NCI-H1092 treated with DMSO at 0.1 percent for 48 hours (cell line): ENCODE measurements around the gene TMEM255B.
"Not testable (repeated sequence)": the region's sequence is repeated elsewhere in the genome, so short reads cannot be mapped to it uniquely, and the experiment has no call there.

Source experiments
- DNase-seq: peaks from one replicate; lab custom pipeline; 2025; lab: John Stamatoyannopoulos, UW

Gene TMEM255B

DNA sequence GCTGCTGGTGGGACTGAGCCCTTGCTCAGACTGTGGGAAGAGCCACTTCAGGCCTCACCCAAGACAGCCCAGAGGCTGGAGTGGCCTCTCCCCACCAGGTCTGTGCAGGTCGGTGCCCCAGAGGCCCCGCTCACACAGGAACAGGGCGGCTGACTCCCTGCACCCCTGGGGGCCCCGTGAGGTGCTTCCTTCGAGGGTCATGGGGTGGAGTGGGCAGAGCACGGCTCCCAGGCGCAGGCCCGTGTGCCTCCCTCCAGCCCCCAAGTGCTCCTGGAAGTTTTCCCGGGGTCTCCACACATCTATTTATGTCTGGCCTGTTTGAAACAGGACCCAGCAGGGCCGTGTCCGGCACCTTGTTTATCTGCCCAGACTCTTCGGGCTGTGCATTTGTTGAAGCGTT, 9.5 kb upstream of the TMEM255B start:
- no peak for DNase-seq

- DNase-seq: no peak
Measured at GRCh38 chr13:113749967-113750366, 9.1 kb upstream of the TMEM255B start.

- no peak for DNase-seq
Measured at GRCh38 chr13:113750554-113751399, 8.2 kb upstream of the TMEM255B start.

DNA sequence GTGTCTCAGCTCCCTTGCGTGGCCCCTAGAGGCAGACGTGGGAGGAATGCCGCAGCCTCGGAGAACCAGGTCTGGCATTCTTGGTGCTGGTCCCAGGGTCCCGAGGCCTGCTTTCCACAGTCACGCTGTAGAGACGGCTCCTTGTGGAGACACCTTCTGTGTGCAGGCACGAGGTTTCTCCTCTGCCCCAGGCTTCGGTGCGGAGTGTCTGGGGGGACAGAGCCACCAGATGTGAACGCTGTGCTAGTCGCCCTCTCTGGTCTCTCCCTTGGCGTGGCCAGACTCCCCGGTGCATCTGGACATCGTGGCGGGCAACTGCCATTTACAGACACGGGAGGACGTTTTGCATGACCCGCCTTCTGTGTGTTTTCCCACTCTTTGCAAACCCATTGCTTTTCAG, 7.5 kb upstream of the TMEM255B start:
- no peak for DNase-seq

GRCh38 chr13:113752211-113752986, 6.6 kb upstream of the TMEM255B start:
- not testable (repeated sequence) for DNase-seq

DNA sequence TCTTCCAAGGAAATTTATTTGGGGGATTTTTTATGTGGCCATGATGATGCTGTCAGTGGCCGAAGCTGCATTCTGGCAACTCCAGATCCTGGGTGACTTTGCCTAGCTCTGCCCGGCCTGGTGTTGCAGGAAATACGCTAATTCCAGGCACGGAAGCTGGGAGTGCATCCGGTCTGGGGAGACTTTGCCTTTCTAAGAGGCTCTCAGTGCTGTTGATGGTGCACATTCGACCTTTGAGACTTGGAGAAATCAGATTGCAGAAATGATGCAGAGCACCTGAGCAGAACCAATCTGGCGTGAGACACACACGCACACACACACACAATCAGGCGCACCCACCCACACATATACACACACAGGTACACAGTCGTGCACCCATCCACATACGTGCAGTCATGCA, 5.9 kb upstream of the TMEM255B start:
- DNase-seq: no peak

GRCh38 chr13:113754242-113754641, 4.8 kb upstream of the TMEM255B start:
- DNase-seq: no peak

DNA sequence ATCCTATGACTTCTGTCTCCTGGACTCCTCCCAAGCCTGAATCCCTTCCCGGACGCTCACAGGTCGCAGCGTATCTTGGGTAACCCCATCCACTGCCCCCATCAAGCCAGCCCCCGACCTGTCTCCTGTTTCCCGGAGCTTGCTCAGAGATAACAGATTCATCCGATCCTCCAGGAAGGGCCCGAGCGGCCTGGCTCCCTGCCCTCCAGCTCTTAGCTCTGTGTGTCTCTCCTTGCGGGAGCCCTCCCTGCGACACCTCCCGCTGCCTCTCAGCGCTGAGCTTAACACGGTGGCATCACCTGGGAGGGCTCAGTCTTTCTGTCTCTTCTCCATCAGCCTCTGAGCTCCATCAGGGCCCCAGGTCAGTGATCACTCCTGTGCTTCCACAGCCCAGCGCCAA, 4.3 kb upstream of the TMEM255B start:
- DNase-seq: no peak

GRCh38 chr13:113756441-113757097, 2.5 kb upstream of the TMEM255B start:
- DNase-seq: no peak

DNA sequence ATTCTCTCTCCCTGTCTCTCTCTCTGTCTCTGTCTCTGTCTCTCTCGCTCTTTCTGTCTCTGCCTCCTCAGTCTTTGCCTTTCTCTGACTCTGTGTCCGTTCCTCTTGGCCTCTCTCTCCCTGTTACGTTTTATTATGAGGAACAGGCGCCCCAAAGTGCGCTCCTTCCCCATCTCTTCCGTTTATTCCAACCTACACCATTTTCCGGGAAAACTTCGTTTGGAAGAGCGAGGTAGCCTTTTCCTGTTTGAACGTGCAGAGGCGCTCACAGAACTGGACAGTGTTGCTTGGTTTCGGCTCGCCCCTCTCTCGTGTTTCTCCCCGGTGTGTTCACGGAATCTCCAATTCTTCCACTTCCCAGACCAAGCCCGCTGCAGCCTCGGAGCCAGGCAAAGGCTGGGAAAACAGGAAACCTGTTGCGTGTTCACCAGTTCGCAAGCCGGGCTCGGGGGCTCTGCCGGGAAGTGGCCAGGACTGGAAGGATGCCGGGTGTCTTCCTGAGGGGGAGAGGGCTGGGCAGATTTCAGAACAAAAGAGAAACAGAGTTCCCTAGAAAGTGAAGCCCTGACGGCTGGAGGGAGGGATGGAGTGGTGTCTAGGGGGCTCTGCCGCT, 605 bp downstream of the TMEM255B start:
- peak; percentile 48 for DNase-seq

DNA sequence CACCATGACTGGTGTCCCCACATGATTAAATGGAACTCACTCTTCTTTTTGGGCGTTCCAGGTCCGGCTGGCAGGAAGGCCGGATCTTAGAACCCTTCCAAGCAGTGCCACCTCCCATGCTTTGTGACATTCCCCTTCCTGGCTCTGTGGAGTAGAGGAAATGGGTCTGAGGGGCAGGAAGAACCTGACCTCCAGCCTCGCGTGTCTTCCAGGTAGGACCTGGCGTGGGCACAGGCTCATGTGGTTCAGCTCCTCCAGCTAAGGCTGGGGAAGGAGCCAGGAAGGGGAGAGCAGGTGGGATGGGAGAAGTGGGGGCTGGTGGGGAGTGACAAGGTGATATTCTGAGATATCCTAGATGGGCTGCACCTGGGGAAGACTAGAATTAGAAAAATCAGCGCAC, 2.1 kb downstream of the TMEM255B start:
- DNase-seq: no peak

DNA sequence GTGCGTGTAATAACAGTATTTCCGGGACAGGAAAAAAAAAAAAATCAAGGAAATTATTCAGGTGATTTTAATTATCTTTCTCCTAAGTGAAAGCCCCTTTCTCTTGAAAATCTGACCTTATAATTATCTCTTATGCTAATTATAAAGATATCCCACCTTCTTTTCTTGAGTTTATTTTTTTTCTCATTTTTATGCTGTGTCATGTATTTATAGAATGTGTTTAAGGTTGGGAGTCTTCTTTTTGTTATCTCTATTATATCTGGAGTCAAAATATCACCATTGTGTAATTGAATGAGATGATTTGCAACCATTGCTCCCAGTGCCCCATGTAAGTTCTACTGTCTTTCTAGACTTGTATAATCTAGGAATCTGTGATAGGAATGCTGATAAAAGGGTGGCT, 3.0 kb downstream of the TMEM255B start:
- DNase-seq: no peak

- DNase-seq: no peak
Measured at GRCh38 chr13:113762538-113762937, 3.5 kb downstream of the TMEM255B start.

DNA sequence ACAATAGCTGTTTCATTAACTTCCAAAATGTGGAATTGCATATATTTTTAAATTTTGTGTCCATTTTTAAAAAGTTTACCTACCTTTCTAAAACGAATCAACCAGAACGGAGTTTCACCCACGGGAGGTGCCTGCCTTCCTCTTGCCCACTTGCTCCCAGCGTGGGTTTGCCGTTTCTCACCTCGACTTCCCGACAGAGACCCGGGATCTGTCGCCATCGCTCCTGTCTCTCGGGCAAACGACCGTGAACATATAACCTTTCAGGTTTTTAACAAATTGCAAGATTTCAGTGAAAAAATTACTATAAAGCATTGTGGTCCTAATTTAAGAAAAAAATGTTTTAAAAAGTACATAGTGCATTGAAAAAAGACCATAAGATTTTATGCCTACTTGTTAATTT, 4.2 kb downstream of the TMEM255B start:
- no peak for DNase-seq

- DNase-seq: no peak
Measured at GRCh38 chr13:113763961-113764792, 5.2 kb downstream of the TMEM255B start.

DNA sequence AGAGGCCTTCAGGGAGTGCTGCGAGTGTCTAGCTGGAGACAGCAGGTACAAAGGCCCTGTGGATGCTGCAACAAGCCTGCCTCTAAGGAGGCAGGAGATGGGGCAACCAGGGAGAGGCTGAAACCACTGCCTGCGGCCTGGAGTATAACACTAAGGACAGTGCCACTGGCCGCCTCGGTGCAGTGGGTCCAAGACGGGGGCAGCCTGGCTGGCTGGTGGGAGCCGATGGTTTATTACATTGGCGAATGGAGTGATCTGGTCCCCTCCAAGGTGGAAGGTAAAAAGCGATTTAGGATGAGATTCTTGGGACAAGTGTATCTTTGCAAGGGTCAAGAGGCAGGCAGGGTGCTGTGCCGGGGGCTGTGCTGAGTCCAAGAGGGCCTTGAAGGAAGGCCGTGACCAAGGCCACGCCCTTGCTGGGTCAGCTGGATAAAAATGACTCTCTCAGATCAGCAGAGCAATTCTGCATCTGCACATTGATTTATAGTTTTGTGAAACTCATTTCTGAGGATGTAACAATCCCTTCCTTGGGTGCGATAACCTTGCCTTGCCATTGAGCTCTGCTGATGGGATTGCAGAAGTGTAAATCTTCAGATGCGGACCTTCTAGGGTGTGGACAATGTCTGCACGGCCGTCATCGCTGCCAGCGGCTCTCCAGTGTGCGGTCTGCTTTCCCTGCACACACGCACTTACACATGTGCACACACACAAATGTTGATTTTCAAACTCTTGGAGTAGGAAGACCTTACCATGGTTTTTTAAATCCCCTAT, 6.0 kb downstream of the TMEM255B start:
- no peak for DNase-seq

DNA sequence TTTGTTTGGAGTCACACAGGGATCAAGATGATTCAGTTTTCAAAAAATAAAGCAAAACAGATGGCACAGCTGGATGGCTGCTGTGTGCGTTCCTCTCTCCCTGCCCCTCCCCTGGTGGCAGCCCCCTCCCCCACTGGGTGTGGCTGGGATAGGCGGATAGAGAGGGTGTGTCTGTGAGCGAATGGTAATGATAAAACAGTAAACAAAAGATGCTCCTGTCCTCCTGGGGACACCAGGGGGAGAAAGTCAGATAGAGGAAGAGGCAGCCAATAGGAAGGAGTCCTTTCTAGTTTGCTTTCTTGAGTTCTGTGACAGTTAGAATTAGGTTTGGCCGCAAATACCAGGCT, 6.5 kb downstream of the TMEM255B start:
- DNase-seq: no peak

- no peak for DNase-seq
Measured at GRCh38 chr13:113766035-113766800, 7.2 kb downstream of the TMEM255B start.

- no peak for DNase-seq
Measured at GRCh38 chr13:113767366-113767765, 8.3 kb downstream of the TMEM255B start.
